ENCODE results near the gene MACROD2. TPM values are rescaled to one million over a fixed set of nuclear protein-coding genes. Genes with fewer than 3 reads are reported as not detected.

MACROD2 gene
- total RNA-seq, 1 experiment from 2014 or later, result 1.4 TPM

DNA sequence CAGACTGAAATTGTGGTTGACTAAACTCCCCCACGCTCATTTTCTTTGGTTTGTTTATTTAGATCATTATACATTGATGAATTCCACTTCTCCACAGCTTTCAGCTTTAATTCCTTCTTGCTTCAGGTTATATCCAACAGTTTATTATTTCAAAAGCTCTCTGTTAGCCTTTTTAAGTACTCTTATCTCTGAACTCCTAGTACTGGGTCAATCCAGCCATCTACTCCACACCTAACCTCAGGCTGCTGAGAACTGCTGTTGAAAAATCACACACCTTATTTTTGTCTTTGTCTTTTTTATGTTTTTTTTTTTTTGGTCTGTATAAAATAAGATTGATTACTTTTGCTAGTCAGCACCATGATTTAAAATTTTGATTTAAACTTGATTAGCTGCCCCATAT lies 309.2 kb downstream of the MACROD2 start:
- BruUV-seq (replicated peaks), result no TSS peak
- Histone ChIP-seq H3K4me1 (ENCODE audit: insufficient read depth, low read length, poor library complexity, severe bottlenecking) (no peaks in the 10 kb centered on the region), H3K27me3 (replicated peaks; ENCODE audit: insufficient read depth, low read depth, low read length, poor library complexity) (no peaks in the 10 kb centered on the region), H3K36me3 (ENCODE audit: insufficient read depth, low read length, poor library complexity, severe bottlenecking) (no peaks in the 10 kb centered on the region), H3K4me3 (ENCODE audit: low read depth, low read length, poor library complexity, severe bottlenecking) (no peak overlapping the region), H3K27ac (ENCODE audit: low read depth, low read length, poor library complexity, severe bottlenecking) (no peak overlapping the region), H3K9me3 (ENCODE audit: low read depth, low read length, poor library complexity, severe bottlenecking) (no peaks in the 10 kb centered on the region)
- ChIA-PET CTCF (no interaction called here), POLR2A (ENCODE audit: low non-redundant PET) (no interaction called here)
- TF ChIP-seq EZH2 (IDR thresholded peaks at IDR 0.05; ENCODE audit: borderline replicate concordance, low read depth, low read length, poor library complexity, severe bottlenecking), result no peak
- TF ChIP-seq, protein P1, sequence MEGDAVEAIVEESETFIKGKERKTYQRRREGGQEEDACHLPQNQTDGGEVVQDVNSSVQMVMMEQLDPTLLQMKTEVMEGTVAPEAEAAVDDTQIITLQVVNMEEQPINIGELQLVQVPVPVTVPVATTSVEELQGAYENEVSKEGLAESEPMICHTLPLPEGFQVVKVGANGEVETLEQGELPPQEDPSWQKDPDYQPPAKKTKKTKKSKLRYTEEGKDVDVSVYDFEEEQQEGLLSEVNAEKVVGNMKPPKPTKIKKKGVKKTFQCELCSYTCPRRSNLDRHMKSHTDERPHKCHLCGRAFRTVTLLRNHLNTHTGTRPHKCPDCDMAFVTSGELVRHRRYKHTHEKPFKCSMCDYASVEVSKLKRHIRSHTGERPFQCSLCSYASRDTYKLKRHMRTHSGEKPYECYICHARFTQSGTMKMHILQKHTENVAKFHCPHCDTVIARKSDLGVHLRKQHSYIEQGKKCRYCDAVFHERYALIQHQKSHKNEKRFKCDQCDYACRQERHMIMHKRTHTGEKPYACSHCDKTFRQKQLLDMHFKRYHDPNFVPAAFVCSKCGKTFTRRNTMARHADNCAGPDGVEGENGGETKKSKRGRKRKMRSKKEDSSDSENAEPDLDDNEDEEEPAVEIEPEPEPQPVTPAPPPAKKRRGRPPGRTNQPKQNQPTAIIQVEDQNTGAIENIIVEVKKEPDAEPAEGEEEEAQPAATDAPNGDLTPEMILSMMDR (conservative IDR thresholded peaks at IDR 0.05; ENCODE audit: low read depth, low read length), result no peak
- intact Hi-C loops (cut with micrococcal nuclease; ENCODE audit: unreplicated experiment), result no loop called here
- no peak for DNase-seq (ENCODE audit: low spot score)

DNA sequence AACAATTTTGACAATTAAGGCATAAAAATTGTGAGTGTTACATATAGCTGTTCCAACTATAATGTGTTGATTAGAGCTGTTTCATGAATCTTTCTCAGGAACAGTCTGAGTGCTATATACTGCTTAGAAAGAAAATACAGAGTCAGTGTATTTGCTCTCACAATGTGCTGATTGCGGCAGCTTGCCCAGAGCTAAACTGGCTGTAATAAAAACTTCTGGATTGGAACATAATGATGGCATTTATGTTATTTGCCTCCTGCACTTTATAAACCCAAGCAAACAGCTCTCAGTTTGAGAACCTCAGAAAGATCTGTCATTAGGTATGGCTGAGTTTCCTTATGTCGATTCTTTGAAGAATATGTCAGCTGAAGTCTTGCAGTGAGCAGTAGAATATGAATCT lies 312.6 kb downstream of the MACROD2 start:
- no peaks in the 10 kb centered on the region for H3K4me1 ChIP-seq (ENCODE audit: insufficient read depth, low read length, poor library complexity, severe bottlenecking)
- H3K36me3 ChIP-seq (ENCODE audit: insufficient read depth, low read length, poor library complexity, severe bottlenecking), result no peaks in the 10 kb centered on the region
- ChIA-PET POLR2A (ENCODE audit: low non-redundant PET) (no interaction called here), CTCF (no interaction called here)
- H3K4me3 ChIP-seq (ENCODE audit: low read depth, low read length, poor library complexity, severe bottlenecking), result no peak overlapping the region
- BruUV-seq (replicated peaks), result no TSS peak
- TF ChIP-seq, protein P1 (conservative IDR thresholded peaks at IDR 0.05; ENCODE audit: low read depth, low read length), result no peak
- TF ChIP-seq EZH2 (IDR thresholded peaks at IDR 0.05; ENCODE audit: borderline replicate concordance, low read depth, low read length, poor library complexity, severe bottlenecking), result no peak
- H3K27me3 ChIP-seq (replicated peaks; ENCODE audit: insufficient read depth, low read depth, low read length, poor library complexity), result no peaks in the 10 kb centered on the region
- no peak overlapping the region for H3K27ac ChIP-seq (ENCODE audit: low read depth, low read length, poor library complexity, severe bottlenecking)
- no peak for DNase-seq (ENCODE audit: low spot score)
- intact Hi-C loops (cut with micrococcal nuclease; ENCODE audit: unreplicated experiment), result no loop called here
- no peaks in the 10 kb centered on the region for H3K9me3 ChIP-seq (ENCODE audit: low read depth, low read length, poor library complexity, severe bottlenecking)

DNA sequence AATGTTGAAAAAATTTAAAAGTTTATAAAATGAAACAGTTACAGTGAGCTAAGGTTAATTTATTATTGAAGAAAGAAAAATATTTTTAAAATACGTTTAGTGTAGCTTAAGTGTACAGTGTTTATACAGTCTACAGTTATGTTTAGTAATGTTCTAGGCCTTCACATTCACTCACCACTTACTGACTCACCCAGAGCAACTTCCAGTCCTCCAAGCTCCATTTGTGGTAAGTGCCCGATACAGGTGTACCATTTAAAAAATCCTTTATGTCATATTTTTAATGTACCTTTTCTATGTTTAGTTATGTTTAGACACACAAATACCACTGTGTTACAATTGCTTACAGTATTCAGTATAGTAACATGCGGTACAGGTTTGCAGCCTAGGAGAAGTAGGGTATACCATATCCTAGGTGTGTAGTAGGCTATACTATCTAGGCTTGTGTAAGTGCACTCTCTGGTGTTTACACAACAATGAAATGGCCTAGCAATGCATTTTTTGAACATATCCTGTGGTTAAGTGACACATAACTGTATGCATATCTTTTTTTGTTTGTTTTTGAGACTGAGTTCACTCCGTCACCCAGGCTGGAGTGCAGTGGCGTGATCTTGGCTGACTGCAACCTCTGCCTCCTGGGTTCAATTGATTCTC lies 315.8 kb downstream of the MACROD2 start:
- H3K4me3 ChIP-seq (ENCODE audit: low read depth, low read length, poor library complexity, severe bottlenecking), result no peak overlapping the region
- H3K27me3 ChIP-seq (replicated peaks; ENCODE audit: insufficient read depth, low read depth, low read length, poor library complexity), result no peaks in the 10 kb centered on the region
- POLR2A ChIA-PET (ENCODE audit: low non-redundant PET), result no interaction called here
- H3K4me1 ChIP-seq (ENCODE audit: insufficient read depth, low read length, poor library complexity, severe bottlenecking), result no peaks in the 10 kb centered on the region
- no peaks in the 10 kb centered on the region for H3K36me3 ChIP-seq (ENCODE audit: insufficient read depth, low read length, poor library complexity, severe bottlenecking)
- CTCF ChIA-PET, result no interaction called here
- no peak for DNase-seq (ENCODE audit: low spot score)
- intact Hi-C loops (cut with micrococcal nuclease; ENCODE audit: unreplicated experiment), result no loop called here
- no TSS peak for BruUV-seq (replicated peaks)
- no peaks in the 10 kb centered on the region for H3K9me3 ChIP-seq (ENCODE audit: low read depth, low read length, poor library complexity, severe bottlenecking)
- no peak overlapping the region for H3K27ac ChIP-seq (ENCODE audit: low read depth, low read length, poor library complexity, severe bottlenecking)
- TF ChIP-seq, protein P1 (conservative IDR thresholded peaks at IDR 0.05; ENCODE audit: low read depth, low read length), result no peak
- TF ChIP-seq EZH2 (IDR thresholded peaks at IDR 0.05; ENCODE audit: borderline replicate concordance, low read depth, low read length, poor library complexity, severe bottlenecking), result no peak
